Activated CD8-positive, alpha-beta memory T cell treated with anti-CD3 and anti-CD28 coated beads, Interleukin-2, amount 10 ng/mL, durations not matched to agents 7 days and 5 days (primary cell): ENCODE results near the gene TCFL5. TPM values are rescaled to one million over a fixed set of nuclear protein-coding genes. Genes with fewer than 3 reads are reported as not detected.

ENCODE experiments used
- ATAC-seq: fragments of 150-1000 bp; cut with Tn5 transposase; one replicate; pipeline ENCODE4 v1.10.0; 2021; ENCODE audit warnings: moderate library complexity
- CTCF ChIA-PET: fragments of 350-600 bp; sonication (Branson Sonifier 250); formaldehyde crosslinking; loops from one replicate; lab custom pipeline; 2021; ENCODE audit warnings: antibody characterized with exemption; lab: Charles Lee
- DNase-seq: peaks from one replicate; pipeline ENCODE4 v3.0.0-alpha.2; 2020
- H3K27ac Mint-ChIP-seq: one replicate; pipeline ENCODE4 v1.8.0; 2021; ENCODE audit warnings: mild to moderate bottlenecking, mixed read lengths
- H3K27me3 Mint-ChIP-seq: one replicate; pipeline ENCODE4 v1.8.0; 2021; ENCODE audit warnings: mixed read lengths
- H3K36me3 Mint-ChIP-seq: one replicate; pipeline ENCODE4 v1.8.0; 2021; ENCODE audit warnings: mild to moderate bottlenecking, mixed read lengths
- H3K4me1 Mint-ChIP-seq: one replicate; pipeline ENCODE4 v1.8.0; 2021; ENCODE audit warnings: mixed read lengths
- H3K4me3 Mint-ChIP-seq: one replicate; pipeline ENCODE4 v1.8.0; 2021; ENCODE audit warnings: mild to moderate bottlenecking, moderate library complexity, mixed read lengths
- H3K9me3 Mint-ChIP-seq: one replicate; pipeline ENCODE4 v1.8.0; 2022; ENCODE audit warnings: low read depth, mixed read lengths
- total RNA-seq, 2 experiments: library from RNA; stranded (reverse); gene quantifications; one replicate each; pipeline ENCODE4 v1.2.3, GENCODE V29; 2021

TCFL5 gene
- total RNA-seq, 2 experiments from 2014 or later = 6.6 to 6.7 TPM

DNA sequence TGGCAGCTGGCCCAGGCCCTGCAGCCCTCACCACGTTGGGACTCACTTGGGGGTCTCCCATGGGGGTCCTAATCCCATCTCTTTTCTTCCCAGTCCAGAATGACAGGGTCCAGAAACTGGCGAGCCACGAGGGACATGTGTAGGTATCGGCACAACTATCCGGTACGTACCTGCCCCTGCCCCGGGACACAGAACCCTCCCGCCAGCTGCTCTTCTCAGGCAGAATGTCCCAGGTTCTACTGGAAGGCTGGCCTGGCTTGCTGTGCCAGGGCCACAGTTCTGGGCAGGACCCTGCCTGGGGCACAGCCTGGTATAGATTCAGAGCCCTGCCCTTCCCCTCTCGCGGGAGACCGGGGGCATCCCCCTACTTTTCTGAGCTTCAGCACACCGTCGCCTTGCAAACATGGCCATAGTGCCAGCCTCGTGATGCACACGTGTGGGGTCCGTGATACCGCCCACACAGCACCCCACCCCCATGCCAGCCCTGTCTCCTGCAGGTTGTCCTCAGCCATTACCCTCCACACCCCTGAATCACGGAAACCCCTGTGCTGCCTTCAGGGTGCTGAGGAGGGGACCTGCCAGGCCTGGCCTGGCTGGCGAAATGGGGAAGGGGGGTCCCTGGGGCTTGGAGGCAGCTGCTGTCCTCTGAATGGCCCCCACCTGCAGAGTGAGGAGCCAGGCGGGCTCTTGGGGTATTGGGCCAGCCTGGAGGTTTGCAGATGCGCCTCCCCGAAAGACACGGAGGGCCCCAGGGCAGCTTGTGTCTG, 54.0 kb downstream of the TCFL5 start:
- DNase-seq = no peak
- Mint-ChIP-seq H3K4me3 (no peak overlapping the region), H3K27ac (no peak overlapping the region), H3K27me3 (no peaks in the 10 kb centered on the region), H3K36me3 (peaks cover 21% of the 10 kb centered on the region), H3K4me1 (peaks cover 28% of the 10 kb centered on the region), H3K9me3 (no peaks in the 10 kb centered on the region)
- ATAC-seq = no peak
- CTCF ChIA-PET = interaction anchor here (0.6 to 3.4 kb wide), 37 partner anchors 7 to 506 kb away, joined by 3 to 43 read pairs (median 4); partner anchors contain the start of genes COL9A3, MRGBP, NTSR1 and SLCO4A1

DNA sequence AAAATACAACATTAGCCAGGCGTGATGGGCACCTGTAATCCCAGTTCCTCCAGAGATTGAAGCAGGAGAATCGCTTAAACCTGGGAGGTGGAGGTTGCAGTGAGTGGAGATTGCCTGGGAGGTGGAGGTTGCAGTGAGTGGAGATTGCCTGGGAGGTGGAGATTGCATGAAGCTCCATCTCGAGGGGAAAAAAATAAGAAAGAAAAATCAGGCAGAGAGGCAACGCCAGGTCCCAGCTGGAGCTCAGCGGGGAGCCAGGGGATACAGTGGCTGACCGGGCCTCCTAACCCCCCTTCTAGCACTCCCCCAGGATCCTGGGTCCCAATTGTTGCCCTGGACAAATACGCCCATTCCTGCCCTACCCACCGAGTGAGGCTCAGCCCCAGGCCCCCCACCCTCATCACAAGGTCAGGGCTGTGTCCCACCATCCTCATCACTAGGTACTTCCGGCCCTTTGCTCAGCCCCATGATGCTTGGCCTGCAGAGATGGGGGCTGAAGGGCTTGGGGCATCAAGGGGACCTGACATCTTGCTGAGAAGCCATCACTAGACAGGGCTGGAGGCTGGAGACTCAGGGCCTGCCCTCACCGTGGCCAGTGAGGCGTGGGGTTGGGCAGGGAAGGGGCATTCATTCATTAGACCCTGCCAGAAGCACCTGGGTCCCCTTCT, 55.1 kb downstream of the TCFL5 start:
- DNase-seq (no peak), ATAC-seq (no peak)
- Mint-ChIP-seq H3K9me3 (no peaks in the 10 kb centered on the region), H3K27ac (peak overlapping the region; percentile 58), H3K27me3 (no peaks in the 10 kb centered on the region), H3K4me1 (peaks cover 28% of the 10 kb centered on the region), H3K4me3 (peak overlapping the region; percentile 82), H3K36me3 (peaks cover 18% of the 10 kb centered on the region)
- CTCF ChIA-PET = interaction anchor here (1.3 to 3.4 kb wide), 2 partner anchors 121 to 307 kb away, joined by 3 to 24 read pairs; no protein-coding TSS in a partner anchor

DNA sequence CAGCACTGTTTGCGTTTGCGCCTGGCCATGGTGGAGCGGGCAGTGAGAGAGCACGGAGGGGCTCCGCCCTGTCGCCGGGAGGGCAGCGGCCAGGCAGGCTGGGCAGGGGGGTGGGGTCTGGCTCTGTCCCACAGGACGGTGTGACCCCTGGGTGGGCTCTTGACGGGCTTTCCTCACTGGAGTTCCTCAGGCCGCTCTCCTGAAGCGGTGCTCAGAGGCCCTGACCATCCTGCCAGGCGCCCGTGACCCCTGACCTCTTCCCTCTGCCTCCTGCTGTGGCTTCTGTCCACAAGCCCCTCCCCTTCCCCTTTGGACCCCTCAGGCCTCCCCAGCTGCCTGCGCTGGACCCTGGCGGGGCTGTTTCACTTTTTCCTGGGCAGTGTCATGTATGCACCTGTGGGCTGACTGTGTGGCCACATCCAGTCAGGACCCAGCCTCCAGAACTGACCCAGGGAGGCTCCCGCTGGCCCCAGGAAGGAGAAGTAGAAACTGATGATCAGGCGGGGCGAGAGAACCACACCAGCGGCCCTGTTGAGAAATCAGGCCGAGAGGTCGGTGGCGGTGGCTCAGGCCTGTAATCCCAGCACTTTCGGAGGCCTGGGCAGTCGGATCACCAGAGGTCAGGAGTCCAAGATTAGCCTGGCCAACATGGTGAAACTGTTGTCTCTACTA, 55.8 kb downstream of the TCFL5 start:
- Mint-ChIP-seq H3K27ac (peak overlapping the region; percentile 65), H3K4me1 (peaks cover 28% of the 10 kb centered on the region), H3K4me3 (peak overlapping the region; percentile 82), H3K36me3 (peaks cover 19% of the 10 kb centered on the region), H3K27me3 (no peaks in the 10 kb centered on the region), H3K9me3 (no peaks in the 10 kb centered on the region)
- CTCF ChIA-PET = interaction anchor here (1.3 to 1.9 kb wide), 3 partner anchors 11 to 120 kb away, joined by 3 to 7 read pairs (median 4); no protein-coding TSS in a partner anchor
- no peak for ATAC-seq
- no peak for DNase-seq

DNA sequence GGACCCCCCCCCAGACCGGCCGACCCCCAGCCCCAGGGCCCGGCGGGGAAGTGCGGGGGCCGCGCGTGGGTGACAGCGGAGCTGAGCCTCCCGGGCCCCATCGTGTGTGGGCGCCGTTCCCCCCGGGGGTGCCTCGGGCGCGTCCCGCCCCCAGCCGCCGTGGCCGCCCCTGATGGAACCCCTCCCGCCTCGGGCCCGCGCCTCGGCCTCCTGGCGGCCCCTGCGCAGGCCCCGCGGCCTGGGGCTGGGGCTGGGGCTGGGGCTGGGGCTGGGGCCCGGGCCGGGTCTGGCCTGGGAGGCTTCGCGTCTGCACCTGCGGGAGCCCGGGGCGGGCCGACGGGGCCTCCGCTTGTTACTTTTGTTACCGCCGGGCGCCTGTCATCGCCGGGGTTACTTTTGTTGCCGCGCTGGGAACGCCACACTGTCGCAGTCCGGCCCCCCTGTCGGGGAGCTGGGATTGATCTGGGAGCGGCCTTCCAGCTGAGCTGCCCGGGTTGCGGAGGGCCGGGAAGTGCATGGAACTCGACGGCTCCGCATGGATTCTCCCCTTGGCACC, 56.4 kb downstream of the TCFL5 start:
- no peaks in the 10 kb centered on the region for H3K27me3 Mint-ChIP-seq
- H3K27ac Mint-ChIP-seq = peak overlapping the region; percentile 65
- H3K36me3 Mint-ChIP-seq = peaks cover 21% of the 10 kb centered on the region
- no peaks in the 10 kb centered on the region for H3K9me3 Mint-ChIP-seq
- CTCF ChIA-PET = interaction anchor here (0.7 to 1.9 kb wide), 4 partner anchors 11 to 306 kb away, joined by 3 to 7 read pairs (median 4); no protein-coding TSS in a partner anchor
- peaks cover 28% of the 10 kb centered on the region for H3K4me1 Mint-ChIP-seq
- no peak for DNase-seq
- H3K4me3 Mint-ChIP-seq = peak overlapping the region; percentile 82
- peak; percentile 31 for ATAC-seq

DNA sequence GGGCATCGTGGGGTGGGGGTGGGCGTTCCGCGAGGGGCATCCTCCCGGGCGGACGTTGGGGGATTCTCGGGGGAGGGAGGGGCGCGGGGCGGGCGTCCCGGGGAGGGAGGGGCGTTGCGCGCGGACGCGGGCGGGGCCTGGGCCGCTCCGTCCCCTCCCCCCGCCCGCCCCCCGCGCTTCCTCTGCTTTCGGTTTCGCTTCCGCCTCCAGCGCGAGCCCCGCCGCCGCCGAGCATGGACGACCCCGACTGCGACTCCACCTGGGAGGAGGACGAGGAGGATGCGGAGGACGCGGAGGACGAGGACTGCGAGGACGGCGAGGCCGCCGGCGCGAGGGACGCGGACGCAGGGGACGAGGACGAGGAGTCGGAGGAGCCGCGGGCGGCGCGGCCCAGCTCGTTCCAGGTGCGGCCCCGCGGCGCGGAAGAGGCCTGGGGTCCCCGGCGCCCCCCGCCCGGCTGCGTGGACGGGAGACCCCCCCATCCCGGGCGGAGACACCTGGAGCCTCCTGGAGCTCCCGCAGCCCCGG, 56.9 kb downstream of the TCFL5 start, which contains the start of gene OGFR:
OGFR (plus strand) TSS at position 209 of the 528 bp plus-strand sequence; CDS start at position 234, 25 bp downstream.
- CTCF ChIA-PET = interaction anchor here (0.7 to 1.9 kb wide), 3 partner anchors 10 to 305 kb away, joined by 3 to 7 read pairs (median 4); no protein-coding TSS in a partner anchor

DNA sequence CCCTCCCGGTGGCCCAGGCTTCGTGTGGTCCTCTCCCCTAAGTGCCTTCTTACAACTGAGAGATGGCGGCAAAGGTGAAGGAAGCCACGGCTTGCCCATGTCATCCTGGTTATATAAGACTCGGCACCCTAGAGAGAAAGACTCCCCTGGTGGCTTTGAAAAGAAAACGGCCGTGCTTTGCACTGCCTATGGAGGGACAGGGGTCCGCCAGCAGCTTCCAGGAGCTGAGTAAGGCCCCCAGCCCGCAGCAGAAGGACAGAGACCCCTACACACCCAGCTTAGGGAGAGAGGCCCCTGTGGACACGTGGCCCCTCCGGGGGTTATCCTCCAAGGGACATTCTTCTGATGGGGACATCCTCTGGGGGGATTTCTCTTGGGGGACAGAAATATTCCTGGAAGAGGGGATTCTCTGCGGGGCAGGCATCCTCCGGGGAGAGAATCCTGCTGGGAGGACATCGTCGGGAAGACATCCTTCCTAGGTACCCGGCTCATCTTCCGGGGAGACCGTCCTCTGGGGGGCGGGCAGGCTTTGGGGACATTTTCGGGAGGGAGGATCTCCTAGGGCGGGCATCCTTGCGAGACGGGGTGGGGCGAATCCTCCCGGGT, 57.5 kb downstream of the TCFL5 start:
- no peaks in the 10 kb centered on the region for H3K9me3 Mint-ChIP-seq
- peak overlapping the region; percentile 91 for H3K27ac Mint-ChIP-seq
- ATAC-seq (peak; percentile 50), DNase-seq (peak; percentile 67)
- peaks cover 28% of the 10 kb centered on the region for H3K4me1 Mint-ChIP-seq
- CTCF ChIA-PET = interaction anchor here (1.6 to 1.9 kb wide), 2 partner anchors 9 to 12 kb away, joined by 5 to 7 read pairs; no protein-coding TSS in a partner anchor
- peak overlapping the region; percentile 87 for H3K4me3 Mint-ChIP-seq
- peaks cover 27% of the 10 kb centered on the region for H3K36me3 Mint-ChIP-seq
- H3K27me3 Mint-ChIP-seq = no peaks in the 10 kb centered on the region

More for the DNA sequence above, 56.9 kb downstream of the TCFL5 start, which contains the start of gene OGFR:
- peak; percentile 83 for DNase-seq
- Mint-ChIP-seq H3K27ac (peak within 1 kb of the TSS; percentile 93), H3K4me1 (peaks cover 28% of the 10 kb centered on the region), H3K9me3 (no peaks in the 10 kb centered on the region), H3K27me3 (no peaks in the 10 kb centered on the region), H3K4me3 (peak within 1 kb of the TSS; percentile 87), H3K36me3 (peaks cover 25% of the 10 kb centered on the region)
- peak; percentile 73 for ATAC-seq

DNA sequence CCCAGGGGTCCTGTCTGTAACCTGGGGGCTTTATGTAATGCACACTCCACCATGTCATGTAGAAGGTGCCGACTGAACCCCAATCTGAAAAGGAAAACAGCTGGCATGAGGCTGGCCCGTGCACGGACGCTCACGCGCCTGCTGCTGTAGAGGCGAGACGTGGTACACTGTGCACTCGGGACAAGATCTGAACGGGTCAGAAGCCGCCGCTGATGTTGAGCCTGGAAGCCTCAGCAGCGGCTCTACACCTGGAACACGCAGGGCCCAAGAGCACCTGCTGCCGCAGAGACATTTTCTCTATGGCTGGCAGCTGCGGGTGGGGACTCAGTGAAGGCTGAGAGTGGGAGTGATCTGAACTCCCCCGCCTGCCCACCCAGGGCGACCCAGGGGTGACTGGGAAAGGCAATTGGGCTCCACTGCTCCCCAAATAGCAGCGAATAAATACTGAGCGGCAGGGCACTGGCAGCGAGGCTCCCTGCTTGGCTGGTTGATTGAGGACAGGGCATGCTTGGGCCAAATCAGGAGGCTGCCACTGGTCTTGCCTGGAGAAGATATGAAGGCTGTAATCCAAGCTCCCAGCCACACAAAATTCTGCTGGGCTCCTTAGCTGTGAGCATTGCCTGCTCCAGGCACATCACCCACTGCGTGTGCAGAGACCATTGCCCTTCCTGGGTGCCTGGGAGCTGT, 59.5 kb downstream of the TCFL5 start:
- Mint-ChIP-seq H3K36me3 (peaks cover 30% of the 10 kb centered on the region), H3K27ac (no peak overlapping the region), H3K4me1 (peaks cover 27% of the 10 kb centered on the region), H3K27me3 (no peaks in the 10 kb centered on the region), H3K4me3 (no peak overlapping the region), H3K9me3 (no peaks in the 10 kb centered on the region)
- ATAC-seq = no peak
- CTCF ChIA-PET = interaction anchor here (0.7 kb wide), 1 partner anchor 68 kb away, joined by 3 read pairs; no protein-coding TSS in a partner anchor
- DNase-seq = no peak

DNA sequence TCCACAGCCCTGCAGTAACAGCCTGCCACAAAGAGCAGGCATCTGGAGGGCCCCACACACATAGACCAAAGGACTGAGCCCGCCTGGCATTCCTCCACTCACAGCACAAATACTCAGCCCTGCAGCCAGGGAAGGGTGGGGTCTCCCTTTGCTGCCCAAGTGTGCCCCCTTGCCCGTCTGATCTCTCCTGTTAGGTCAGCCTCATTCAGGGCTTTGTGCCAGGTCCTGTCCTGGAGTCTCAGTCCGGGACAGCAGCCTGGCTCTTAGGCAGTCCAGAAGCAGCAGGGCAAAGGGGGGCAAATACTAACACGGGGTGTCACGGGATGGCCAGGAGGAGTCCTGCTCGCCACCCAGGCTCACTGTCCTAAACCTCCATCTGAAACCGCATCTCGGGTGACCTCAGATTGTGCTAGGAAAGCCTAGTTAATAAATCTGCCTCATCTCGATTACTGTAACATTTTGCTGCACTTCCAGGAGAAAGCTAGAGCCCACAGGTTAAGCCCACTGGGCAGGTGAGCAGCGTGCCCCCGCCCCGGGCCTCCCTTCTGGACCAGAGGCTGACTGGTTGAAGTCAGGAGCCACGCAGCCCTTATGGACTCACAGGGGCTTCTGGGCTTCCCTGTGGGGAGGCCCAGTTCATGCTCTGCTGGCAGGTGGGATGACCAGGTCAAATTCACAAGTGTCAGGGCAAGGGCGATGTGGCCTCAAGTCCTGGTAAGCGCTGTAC, 60.2 kb downstream of the TCFL5 start:
- peaks cover 30% of the 10 kb centered on the region for H3K36me3 Mint-ChIP-seq
- no peak overlapping the region for H3K4me3 Mint-ChIP-seq
- H3K27me3 Mint-ChIP-seq = no peaks in the 10 kb centered on the region
- DNase-seq = no peak
- no peak overlapping the region for H3K27ac Mint-ChIP-seq
- ATAC-seq = no peak
- CTCF ChIA-PET = no interaction called here
- H3K9me3 Mint-ChIP-seq = no peaks in the 10 kb centered on the region
- H3K4me1 Mint-ChIP-seq = peaks cover 22% of the 10 kb centered on the region

DNA sequence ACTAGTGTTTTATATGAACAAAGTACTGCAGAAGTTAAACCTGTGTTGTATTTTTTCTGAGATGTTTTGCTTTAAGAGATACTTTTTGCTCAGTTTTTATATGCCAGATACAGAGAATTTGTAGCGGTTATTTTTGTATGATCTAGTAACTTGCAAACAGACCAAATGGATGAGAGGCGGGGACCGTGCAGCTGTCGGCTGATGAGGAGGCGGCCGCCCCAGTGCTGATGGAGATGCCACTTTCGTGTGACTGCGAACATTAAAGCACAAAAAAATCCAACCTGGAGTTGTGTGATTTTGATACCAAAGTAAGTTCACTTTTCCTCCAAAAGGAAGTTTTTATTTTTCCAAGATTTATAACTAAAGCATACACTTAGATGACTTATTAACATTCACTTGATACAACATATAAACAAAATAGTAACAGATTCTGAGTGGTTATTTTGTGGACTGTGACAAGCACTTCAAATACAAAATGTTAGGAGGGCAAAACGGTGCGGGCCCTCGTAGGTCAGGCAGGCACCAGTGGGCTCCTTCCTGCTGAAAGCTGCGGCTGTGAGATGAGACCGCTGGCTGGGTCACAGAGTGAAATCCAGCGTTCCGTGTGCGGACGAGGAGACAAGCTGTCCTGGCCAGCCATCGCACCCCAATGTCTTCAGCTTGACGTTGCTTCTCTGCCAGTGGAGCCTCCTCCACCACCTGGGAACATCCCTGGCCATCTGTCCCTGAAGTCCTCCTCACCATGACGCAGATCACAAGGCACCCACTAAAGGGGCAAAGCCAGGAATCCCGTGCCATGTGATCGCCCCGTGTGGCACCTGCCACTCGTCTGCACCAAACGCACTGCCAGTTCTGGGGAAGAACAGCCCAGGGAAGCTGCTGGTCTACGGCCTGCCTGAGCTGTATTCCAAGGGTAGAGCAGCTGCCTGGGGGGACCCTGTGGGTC, 61.0 kb downstream of the TCFL5 start:
- ATAC-seq (no peak), DNase-seq (no peak)
- Mint-ChIP-seq H3K9me3 (no peaks in the 10 kb centered on the region), H3K27me3 (no peaks in the 10 kb centered on the region), H3K4me3 (no peak overlapping the region), H3K4me1 (peaks cover 18% of the 10 kb centered on the region), H3K36me3 (peaks cover 26% of the 10 kb centered on the region), H3K27ac (no peak overlapping the region)
- CTCF ChIA-PET = interaction anchor here (1.3 kb wide), 1 partner anchor 7 kb away, joined by 3 read pairs; no protein-coding TSS in a partner anchor

DNA sequence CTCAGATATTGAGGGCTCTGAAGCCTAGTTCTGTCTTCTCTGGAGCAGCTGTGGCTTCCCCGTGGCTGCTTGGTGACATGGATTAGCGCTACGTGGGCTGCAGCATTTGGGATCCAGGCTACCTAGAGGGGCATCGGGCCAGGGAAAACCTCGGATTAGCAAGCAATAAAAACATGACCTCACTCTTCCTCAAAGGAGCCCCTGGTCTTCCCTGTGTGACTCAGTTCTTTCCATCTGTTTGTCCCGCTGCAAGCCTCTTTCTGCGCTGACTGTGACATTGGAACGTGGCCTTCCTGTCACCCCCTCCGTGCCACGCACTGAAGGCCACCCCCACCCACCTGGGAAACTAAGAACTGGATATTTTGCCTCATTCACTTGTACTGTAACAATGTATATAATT, 61.7 kb downstream of the TCFL5 start:
- Mint-ChIP-seq H3K4me1 (peaks cover 18% of the 10 kb centered on the region), H3K9me3 (no peaks in the 10 kb centered on the region), H3K4me3 (no peak overlapping the region), H3K36me3 (peaks cover 26% of the 10 kb centered on the region), H3K27me3 (no peaks in the 10 kb centered on the region), H3K27ac (no peak overlapping the region)
- CTCF ChIA-PET = interaction anchor here (1.3 kb wide), 1 partner anchor 8 kb away, joined by 3 read pairs; no protein-coding TSS in a partner anchor
- DNase-seq = no peak
- ATAC-seq = no peak
